Immature natural killer cell (primary cell): Measurements from ENCODE around the gene GATA1. TPM values are rescaled to one million over a fixed set of nuclear protein-coding genes. Genes with fewer than 3 reads are reported as not detected.
"Not testable (repeated sequence)": the region's sequence is repeated elsewhere in the genome, so short reads cannot be mapped to it uniquely, and the experiment has no call there.

Experiments
- DNase-seq, 3 donors: peaks; one replicate each; pipeline ENCODE4 v3.0.0; 2022; ENCODE audit warnings: mixed read lengths in 1 of 3
- H3K27ac Mint-ChIP-seq, 6 donors: one replicate each; pipeline ENCODE4 v1.8.0; 2020; ENCODE audit warnings: mixed read lengths in 6 of 6, mild to moderate bottlenecking in 5 of 6, inconsistent platforms in 4 of 6, moderate library complexity in 3 of 6
- H3K27me3 Mint-ChIP-seq, 3 donors: one replicate each; pipeline ENCODE4 v1.8.0; 2020 to 2021; ENCODE audit warnings: low read depth in 3 of 3, mild to moderate bottlenecking in 3 of 3, mixed read lengths in 3 of 3, moderate library complexity in 3 of 3, inconsistent platforms in 1 of 3
- H3K36me3 Mint-ChIP-seq, 3 donors: one replicate each; pipeline ENCODE4 v1.8.0; 2020; ENCODE audit warnings: mixed read lengths in 3 of 3, inconsistent platforms in 2 of 3, mild to moderate bottlenecking in 2 of 3
- H3K4me1 Mint-ChIP-seq, 2 donors: one replicate each; pipeline ENCODE4 v1.8.0; 2020; ENCODE audit warnings: inconsistent platforms in 2 of 2, mild to moderate bottlenecking in 2 of 2, mixed read lengths in 2 of 2, moderate library complexity in 1 of 2
- H3K4me3 Mint-ChIP-seq, 5 donors: one replicate each; pipeline ENCODE4 v1.8.0; 2020; ENCODE audit warnings: mild to moderate bottlenecking in 5 of 5, mixed read lengths in 5 of 5, inconsistent platforms in 3 of 5, moderate library complexity in 3 of 5
- H3K9me3 Mint-ChIP-seq, 6 donors: one replicate each; pipeline ENCODE4 v1.8.0; 2020; ENCODE audit warnings: mild to moderate bottlenecking in 6 of 6, mixed read lengths in 6 of 6, inconsistent platforms in 4 of 6, moderate library complexity in 3 of 6
- polyA plus RNA-seq, 3 donors: library from polyadenylated mRNA; unstranded; fragments of 300-500 nt; fragmentation: Illumina TruSeq; gene quantifications; one replicate each; pipeline ENCODE4 v1.2.3, GENCODE V29; 2021

Gene GATA1
- polyA plus RNA-seq, 3 donors from 2014 or later: 0.28 TPM; not detected in 2

GRCh38 chrX:48802905-48803200 lies 16.5 kb downstream of the GATA1 start:
- Mint-ChIP-seq H3K36me3 (peaks cover 0 to 6% (median 4%) of the 10 kb centered on the region in 3 donors), H3K4me3 (peak overlapping the region; percentile 93 to 96 (median 95)), H3K9me3 (peaks cover 0 to 3% (median 0%) of the 10 kb centered on the region in 6 donors), H3K27me3 (peaks cover 9 to 22% (median 14%) of the 10 kb centered on the region in 3 donors), H3K27ac (peak overlapping the region in 5 of 6 donors; percentile 75 to 99 (median 98)), H3K4me1 (peaks cover 19 to 20% of the 10 kb centered on the region in 2 donors)
- DNase-seq: no peak

- no peak for DNase-seq
- H3K36me3 Mint-ChIP-seq: peaks cover 0 to 6% (median 4%) of the 10 kb centered on the region in 3 donors
- no peak overlapping the region for H3K27ac Mint-ChIP-seq
- H3K4me3 Mint-ChIP-seq: no peak overlapping the region
- peaks cover 12 to 13% of the 10 kb centered on the region in 2 donors for H3K4me1 Mint-ChIP-seq
- peaks cover 7 to 12% (median 9%) of the 10 kb centered on the region in 3 donors for H3K27me3 Mint-ChIP-seq
- peaks cover 0 to 3% (median 0%) of the 10 kb centered on the region in 6 donors for H3K9me3 Mint-ChIP-seq
These were observed 19.7 kb downstream of the GATA1 start for GRCh38 chrX:48806081-48806480.

- no peak for DNase-seq
- no peak overlapping the region for H3K4me3 Mint-ChIP-seq
- no peaks in the 10 kb centered on the region for H3K9me3 Mint-ChIP-seq
- H3K27me3 Mint-ChIP-seq: peaks cover 0 to 7% (median 0%) of the 10 kb centered on the region in 3 donors
- no peak overlapping the region for H3K27ac Mint-ChIP-seq
- no peaks in the 10 kb centered on the region for H3K36me3 Mint-ChIP-seq
- peaks cover 0 to 5% of the 10 kb centered on the region in 2 donors for H3K4me1 Mint-ChIP-seq
These were observed 27.3 kb downstream of the GATA1 start for GRCh38 chrX:48813644-48814043.

GRCh38 chrX:48814722-48815121 lies 28.3 kb downstream of the GATA1 start:
- peaks cover 0 to 1% (median 0%) of the 10 kb centered on the region in 3 donors for H3K36me3 Mint-ChIP-seq
- no peak overlapping the region for H3K27ac Mint-ChIP-seq
- H3K4me3 Mint-ChIP-seq: no peak overlapping the region
- no peak for DNase-seq
- peaks cover under 1 to 7% (median 1%) of the 10 kb centered on the region in 3 donors for H3K27me3 Mint-ChIP-seq
- no peaks in the 10 kb centered on the region for H3K9me3 Mint-ChIP-seq
- peaks cover 0 to 5% of the 10 kb centered on the region in 2 donors for H3K4me1 Mint-ChIP-seq

- Mint-ChIP-seq H3K4me3 (no peak overlapping the region), H3K27me3 (peaks cover 2 to 7% (median 2%) of the 10 kb centered on the region in 3 donors), H3K27ac (no peak overlapping the region), H3K36me3 (peaks cover 0 to 5% (median 0%) of the 10 kb centered on the region in 3 donors), H3K9me3 (no peaks in the 10 kb centered on the region), H3K4me1 (peaks cover 0 to 5% of the 10 kb centered on the region in 2 donors)
- DNase-seq: no peak
These were observed 28.9 kb downstream of the GATA1 start for GRCh38 chrX:48815266-48815665.

- H3K4me1 Mint-ChIP-seq: peaks cover 0 to 5% of the 10 kb centered on the region in 2 donors
- no peaks in the 10 kb centered on the region for H3K9me3 Mint-ChIP-seq
- H3K27ac Mint-ChIP-seq: no peak overlapping the region
- no peak for DNase-seq
- peaks cover 0 to 5% (median 0%) of the 10 kb centered on the region in 3 donors for H3K36me3 Mint-ChIP-seq
- H3K4me3 Mint-ChIP-seq: no peak overlapping the region
- peaks cover 2 to 7% (median 2%) of the 10 kb centered on the region in 3 donors for H3K27me3 Mint-ChIP-seq
These were observed 29.8 kb downstream of the GATA1 start for GRCh38 chrX:48816014-48816810.

- no peak for DNase-seq
- no peak overlapping the region for H3K27ac Mint-ChIP-seq
- H3K9me3 Mint-ChIP-seq: no peaks in the 10 kb centered on the region
- no peak overlapping the region for H3K4me3 Mint-ChIP-seq
- peaks cover 0 to 2% (median 2%) of the 10 kb centered on the region in 3 donors for H3K27me3 Mint-ChIP-seq
- peaks cover 0 to 5% (median 0%) of the 10 kb centered on the region in 3 donors for H3K36me3 Mint-ChIP-seq
- peaks cover 0 to 5% of the 10 kb centered on the region in 2 donors for H3K4me1 Mint-ChIP-seq
These were observed 31.7 kb downstream of the GATA1 start for GRCh38 chrX:48818098-48818497.

GRCh38 chrX:48818866-48819265 lies 32.5 kb downstream of the GATA1 start:
- Mint-ChIP-seq H3K36me3 (peaks cover 0 to 5% (median 0%) of the 10 kb centered on the region in 3 donors), H3K4me3 (no peak overlapping the region), H3K9me3 (no peaks in the 10 kb centered on the region), H3K27ac (peak overlapping the region in 1 of 6 donors; percentile 4), H3K4me1 (peaks cover 0 to 2% of the 10 kb centered on the region in 2 donors), H3K27me3 (peaks cover 0 to 2% (median 2%) of the 10 kb centered on the region in 3 donors)
- no peak for DNase-seq

DNA sequence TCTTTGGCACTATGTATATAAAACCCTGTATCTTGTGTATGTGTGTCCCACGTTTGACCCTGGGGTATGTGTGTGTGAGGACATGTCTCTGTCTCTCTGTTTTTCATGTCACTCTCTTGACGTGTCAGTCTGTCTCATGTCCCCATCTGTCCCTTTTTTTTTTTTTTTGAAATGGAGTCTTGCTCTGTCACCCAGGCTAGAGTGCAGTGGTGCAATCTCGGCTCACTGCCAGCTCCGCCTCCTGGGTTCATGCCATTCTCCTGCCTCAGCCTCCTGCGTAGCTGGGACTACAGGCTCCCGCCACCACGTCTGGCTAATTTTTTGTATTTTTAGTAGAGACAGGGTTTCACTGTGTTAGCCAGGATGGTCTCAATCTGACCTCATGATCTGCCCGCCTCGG lies 33.0 kb downstream of the GATA1 start:
- not testable (repeated sequence) for H3K27me3 Mint-ChIP-seq, H3K4me3 Mint-ChIP-seq, H3K4me1 Mint-ChIP-seq, H3K36me3 Mint-ChIP-seq, DNase-seq, H3K9me3 Mint-ChIP-seq
- H3K27ac Mint-ChIP-seq: peak overlapping the region in 1 of 6 donors; percentile 4

DNA sequence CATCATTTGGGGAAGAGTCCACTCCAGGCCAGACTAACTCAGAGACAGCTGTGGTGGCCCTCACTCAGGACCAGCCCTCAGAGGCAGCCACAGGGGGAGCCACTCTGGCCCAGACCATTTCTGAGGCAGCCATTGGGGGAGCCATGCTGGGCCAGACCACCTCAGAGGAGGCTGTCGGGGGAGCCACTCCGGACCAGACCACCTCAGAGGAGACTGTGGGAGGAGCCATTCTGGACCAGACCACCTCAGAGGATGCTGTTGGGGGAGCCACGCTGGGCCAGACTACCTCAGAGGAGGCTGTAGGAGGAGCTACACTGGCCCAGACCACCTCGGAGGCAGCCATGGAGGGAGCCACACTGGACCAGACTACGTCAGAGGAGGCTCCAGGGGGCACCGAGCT lies 36.7 kb downstream of the GATA1 start:
- H3K4me3 Mint-ChIP-seq: no peak overlapping the region
- H3K27me3 Mint-ChIP-seq: peaks cover 0 to 4% (median 2%) of the 10 kb centered on the region in 3 donors
- peaks cover 0 to 9% (median 0%) of the 10 kb centered on the region in 3 donors for H3K36me3 Mint-ChIP-seq
- peaks cover 0 to 5% of the 10 kb centered on the region in 2 donors for H3K4me1 Mint-ChIP-seq
- DNase-seq: no peak
- H3K27ac Mint-ChIP-seq: no peak overlapping the region
- H3K9me3 Mint-ChIP-seq: no peaks in the 10 kb centered on the region

DNA sequence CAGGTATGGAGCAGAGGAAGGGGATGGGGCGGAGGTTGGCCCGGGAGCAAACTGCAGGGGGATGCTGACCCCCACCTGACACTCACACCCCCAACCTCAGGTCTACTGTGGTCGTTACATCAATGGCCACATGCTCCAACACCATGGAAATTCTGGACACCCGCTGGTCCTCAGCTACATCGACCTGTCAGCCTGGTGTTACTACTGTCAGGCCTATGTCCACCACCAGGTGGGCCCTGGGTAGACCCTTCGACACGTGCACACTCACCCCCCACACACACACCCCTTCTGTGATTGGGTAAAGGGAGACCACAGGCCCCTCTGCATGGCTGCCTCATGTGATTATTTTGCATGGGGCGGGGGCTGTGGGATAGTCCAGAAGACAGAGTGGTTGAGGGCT lies 37.7 kb downstream of the GATA1 start:
- Mint-ChIP-seq H3K36me3 (peaks cover 0 to 9% (median 0%) of the 10 kb centered on the region in 3 donors), H3K27me3 (peaks cover 4% of the 10 kb centered on the region in 3 donors), H3K4me1 (peaks cover 0 to 5% of the 10 kb centered on the region in 2 donors), H3K4me3 (no peak overlapping the region), H3K9me3 (no peaks in the 10 kb centered on the region), H3K27ac (no peak overlapping the region)
- no peak for DNase-seq

- peak within 1 kb of the TSS in 3 of 5 donors; percentile 46 to 67 (median 57) for H3K4me3 Mint-ChIP-seq
- DNase-seq: no peak
- H3K36me3 Mint-ChIP-seq: peaks cover 0 to 4% (median 0%) of the 10 kb centered on the region in 3 donors
- peaks cover 0 to 5% of the 10 kb centered on the region in 2 donors for H3K4me1 Mint-ChIP-seq
- H3K9me3 Mint-ChIP-seq: no peaks in the 10 kb centered on the region
- H3K27ac Mint-ChIP-seq: no peak within 1 kb of the TSS
- H3K27me3 Mint-ChIP-seq: peaks cover 2 to 4% (median 2%) of the 10 kb centered on the region in 3 donors
These were observed 39.9 kb downstream of the GATA1 start, which contains the start of gene ERAS for GRCh38 chrX:48826135-48826875. Gene ERAS (plus strand): TSS chrX:48826513. CDS start chrX:48829124, 2,611 bp downstream.

DNA sequence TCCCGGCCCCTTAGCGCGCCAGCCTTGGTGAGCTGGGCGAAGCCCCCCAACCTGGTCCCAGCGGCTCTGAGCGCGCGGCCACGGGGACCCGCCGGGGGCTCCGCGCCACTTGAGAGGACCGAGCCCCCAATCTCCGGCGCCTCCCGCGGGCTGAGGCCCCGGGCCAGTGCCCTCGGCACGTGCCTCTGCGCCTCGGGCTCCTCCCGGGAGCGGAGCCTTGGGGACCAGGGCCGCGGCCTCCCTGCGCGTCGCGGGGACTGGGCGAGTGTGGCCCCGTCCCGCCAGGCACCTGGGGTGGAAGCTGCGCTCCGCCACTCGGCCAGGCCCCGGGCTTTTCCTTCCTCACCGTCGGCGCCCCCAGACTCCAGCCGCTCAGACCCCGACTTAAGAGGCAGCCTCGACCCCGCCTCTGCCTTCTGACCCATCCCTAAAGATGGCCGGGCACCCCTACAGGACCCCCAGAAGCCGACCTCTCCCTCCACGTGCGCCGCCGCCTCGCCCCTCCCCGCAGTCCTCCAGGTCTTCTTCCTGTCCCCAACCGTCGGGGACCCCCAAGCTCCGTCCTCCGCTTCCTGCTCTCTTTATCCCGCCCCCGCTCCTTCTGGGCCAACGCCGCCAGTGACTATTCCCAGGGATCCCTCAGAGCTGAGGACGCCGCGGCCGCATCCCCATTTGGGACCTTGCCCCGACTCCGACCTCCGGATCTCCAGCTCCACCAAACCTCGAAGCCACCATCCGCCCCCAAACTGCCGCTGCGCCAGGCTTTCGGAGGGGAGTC lies 40.7 kb downstream of the GATA1 start:
- Mint-ChIP-seq H3K27me3 (peaks cover 2 to 4% (median 2%) of the 10 kb centered on the region in 3 donors), H3K4me1 (peaks cover 0 to 5% of the 10 kb centered on the region in 2 donors), H3K36me3 (peaks cover 0 to 4% (median 0%) of the 10 kb centered on the region in 3 donors), H3K9me3 (no peaks in the 10 kb centered on the region), H3K4me3 (peak overlapping the region in 2 of 5 donors; percentile 13 to 33), H3K27ac (no peak overlapping the region)
- DNase-seq: no peak
